ENCODE measurements around the gene POU2F2. TPM values are rescaled to one million over a fixed set of nuclear protein-coding genes. Genes with fewer than 3 reads are reported as not detected.

POU2F2 gene
- polyA plus RNA-seq, 1 experiment, result 2.2 TPM

GRCh38 chr19:42166316-42166715 lies 34.1 kb upstream of the POU2F2 start:
- Histone ChIP-seq H3K4me3 (ENCODE audit: low read depth, low read length) (no peak overlapping the region), H3K36me3 (ENCODE audit: control insufficient read depth, insufficient read depth, low read length) (no peaks in the 10 kb centered on the region), H3K27me3 (ENCODE audit: control insufficient read depth, insufficient read depth, low read length) (peaks cover 25% of the 10 kb centered on the region)
- no peak for DNase-seq (ENCODE audit: low read depth)
- TF ChIP-seq CTCF (IDR thresholded peaks at IDR 0.05; ENCODE audit: insufficient read depth, low read depth, low read length), result no peak
- ChIA-PET POLR2A (no interaction called here), CTCF (interaction anchor here (1.0 to 1.7 kb wide), 2 partner anchors 9 to 18 kb away, joined by 3 to 5 read pairs; no protein-coding TSS in a partner anchor)

GRCh38 chr19:42165146-42165545 lies 32.9 kb upstream of the POU2F2 start:
- POLR2A ChIA-PET, result no interaction called here
- H3K27me3 ChIP-seq (ENCODE audit: control insufficient read depth, insufficient read depth, low read length), result peaks cover 30% of the 10 kb centered on the region
- CTCF ChIA-PET, result interaction anchor here (0.8 to 1.7 kb wide), 2 partner anchors 10 to 57 kb away, joined by 4 to 5 read pairs; no protein-coding TSS in a partner anchor
- H3K36me3 ChIP-seq (ENCODE audit: control insufficient read depth, insufficient read depth, low read length), result no peaks in the 10 kb centered on the region
- no peak overlapping the region for H3K4me3 ChIP-seq (ENCODE audit: low read depth, low read length)
- TF ChIP-seq CTCF (IDR thresholded peaks at IDR 0.05; ENCODE audit: insufficient read depth, low read depth, low read length), result no peak
- no peak for DNase-seq (ENCODE audit: low read depth)

- CTCF ChIA-PET, result no interaction called here
- Histone ChIP-seq H3K36me3 (ENCODE audit: control insufficient read depth, insufficient read depth, low read length) (no peaks in the 10 kb centered on the region), H3K4me3 (ENCODE audit: low read depth, low read length) (no peak overlapping the region), H3K27me3 (ENCODE audit: control insufficient read depth, insufficient read depth, low read length) (peaks cover 31% of the 10 kb centered on the region)
- TF ChIP-seq CTCF (IDR thresholded peaks at IDR 0.05; ENCODE audit: insufficient read depth, low read depth, low read length), result no peak
- DNase-seq (ENCODE audit: low read depth), result no peak
- POLR2A ChIA-PET, result no interaction called here
These were observed 29.5 kb upstream of the POU2F2 start for GRCh38 chr19:42161616-42162263.

- CTCF ChIA-PET, result interaction anchor here (0.8 to 1.9 kb wide), 2 partner anchors 17 to 25 kb away, joined by 3 to 7 read pairs; no protein-coding TSS in a partner anchor
- POLR2A ChIA-PET, result interaction anchor here (0.6 kb wide), 1 partner anchor 169 kb away, joined by 6 read pairs; no protein-coding TSS in a partner anchor
- no peak for TF ChIP-seq CTCF (IDR thresholded peaks at IDR 0.05; ENCODE audit: insufficient read depth, low read depth, low read length)
- H3K36me3 ChIP-seq (ENCODE audit: control insufficient read depth, insufficient read depth, low read length), result no peaks in the 10 kb centered on the region
- DNase-seq (ENCODE audit: low read depth), result no peak
- H3K27me3 ChIP-seq (ENCODE audit: control insufficient read depth, insufficient read depth, low read length), result peaks cover 45% of the 10 kb centered on the region
- no peak overlapping the region for H3K4me3 ChIP-seq (ENCODE audit: low read depth, low read length)
These were observed 27.7 kb upstream of the POU2F2 start for GRCh38 chr19:42159942-42160341.

GRCh38 chr19:42158926-42159325 lies 26.7 kb upstream of the POU2F2 start:
- Histone ChIP-seq H3K27me3 (ENCODE audit: control insufficient read depth, insufficient read depth, low read length) (peaks cover 54% of the 10 kb centered on the region), H3K36me3 (ENCODE audit: control insufficient read depth, insufficient read depth, low read length) (no peaks in the 10 kb centered on the region), H3K4me3 (ENCODE audit: low read depth, low read length) (no peak overlapping the region)
- CTCF ChIA-PET, result interaction anchor here (1.2 to 1.9 kb wide), 2 partner anchors 26 to 50 kb away, joined by 5 to 7 read pairs; no protein-coding TSS in a partner anchor
- POLR2A ChIA-PET, result interaction anchor here (0.5 kb wide), 1 partner anchor 293 kb away, joined by 4 read pairs; no protein-coding TSS in a partner anchor
- no peak for TF ChIP-seq CTCF (IDR thresholded peaks at IDR 0.05; ENCODE audit: insufficient read depth, low read depth, low read length)
- no peak for DNase-seq (ENCODE audit: low read depth)

Measured in BJ (cell line).